Skeletal muscle satellite cell (primary cell): ENCODE measurements around the gene NCS1.

ENCODE experiments used
- H3K27me3 ChIP-seq: 2 replicates; pipeline ENCODE4 v1.7.0; 2013; ENCODE audit warnings: low read length; ENCODE audit not compliant: control insufficient read depth, insufficient read depth
- H3K36me3 ChIP-seq: 2 replicates; pipeline ENCODE4 v1.7.0; 2013; ENCODE audit warnings: mild to moderate bottlenecking, control low read depth, low read length; ENCODE audit not compliant: insufficient read depth
- H3K4me1 ChIP-seq: 2 replicates; pipeline ENCODE4 v1.7.0; 2013; ENCODE audit warnings: low read length; ENCODE audit not compliant: control insufficient read depth, insufficient read depth
- H3K4me2 ChIP-seq: 2 replicates; pipeline ENCODE4 v1.7.0; 2013; ENCODE audit warnings: mild to moderate bottlenecking, low read length
- H3K4me3 ChIP-seq: 2 replicates; pipeline ENCODE4 v1.7.0; 2013; ENCODE audit warnings: low read length
- H3K9ac ChIP-seq: 2 replicates; pipeline ENCODE4 v1.7.0; 2013; ENCODE audit warnings: mild to moderate bottlenecking, low read depth, low read length, moderate library complexity
- H3K9me3 ChIP-seq: replicated peaks from 2 replicates; pipeline ENCODE4 v1.7.0; 2013; ENCODE audit warnings: mild to moderate bottlenecking, control low read depth, low read length

The NCS1 gene

GRCh38 chr9:130263601-130264413 is 91.6 kb downstream of the NCS1 start:
- Histone ChIP-seq H3K4me1 (peaks cover 16% of the 10 kb centered on the region), H3K4me2 (no peak overlapping the region), H3K27me3 (peaks cover 97% of the 10 kb centered on the region), H3K9ac (no peak overlapping the region), H3K9me3 (no peaks in the 10 kb centered on the region), H3K4me3 (no peak overlapping the region), H3K36me3 (no peaks in the 10 kb centered on the region)

- peaks cover 16% of the 10 kb centered on the region for H3K4me1 ChIP-seq
- H3K4me3 ChIP-seq, result no peak overlapping the region
- no peaks in the 10 kb centered on the region for H3K36me3 ChIP-seq
- H3K9me3 ChIP-seq, result no peaks in the 10 kb centered on the region
- no peak overlapping the region for H3K9ac ChIP-seq
- H3K4me2 ChIP-seq, result no peak overlapping the region
- peaks cover 95% of the 10 kb centered on the region for H3K27me3 ChIP-seq
Measured at GRCh38 chr9:130264414-130265350, 92.5 kb downstream of the NCS1 start.

GRCh38 chr9:130265431-130266235 is 93.4 kb downstream of the NCS1 start, which contains the start of gene HMCN2:
Gene HMCN2 (plus strand): TSS chr9:130265760. CDS start chr9:130265879, 119 bp downstream.
- H3K9ac ChIP-seq, result no peak within 1 kb of the TSS
- H3K36me3 ChIP-seq, result no peaks in the 10 kb centered on the region
- peak within 1 kb of the TSS; percentile 39 for H3K4me2 ChIP-seq
- H3K4me1 ChIP-seq, result peaks cover 16% of the 10 kb centered on the region
- peaks cover 93% of the 10 kb centered on the region for H3K27me3 ChIP-seq
- no peaks in the 10 kb centered on the region for H3K9me3 ChIP-seq
- H3K4me3 ChIP-seq, result no peak within 1 kb of the TSS

GRCh38 chr9:130266236-130267098 is 94.3 kb downstream of the NCS1 start:
- H3K36me3 ChIP-seq, result no peaks in the 10 kb centered on the region
- H3K4me1 ChIP-seq, result peaks cover 16% of the 10 kb centered on the region
- no peak overlapping the region for H3K4me2 ChIP-seq
- no peak overlapping the region for H3K4me3 ChIP-seq
- no peaks in the 10 kb centered on the region for H3K9me3 ChIP-seq
- H3K27me3 ChIP-seq, result peaks cover 93% of the 10 kb centered on the region
- no peak overlapping the region for H3K9ac ChIP-seq

- Histone ChIP-seq H3K9ac (no peak overlapping the region), H3K4me1 (peaks cover 16% of the 10 kb centered on the region), H3K36me3 (no peaks in the 10 kb centered on the region), H3K4me2 (no peak overlapping the region), H3K27me3 (peaks cover 90% of the 10 kb centered on the region), H3K4me3 (no peak overlapping the region), H3K9me3 (no peaks in the 10 kb centered on the region)
Measured at GRCh38 chr9:130267930-130268329, 95.7 kb downstream of the NCS1 start.

GRCh38 chr9:130268521-130269211 is 96.5 kb downstream of the NCS1 start:
- no peak overlapping the region for H3K4me3 ChIP-seq
- H3K9ac ChIP-seq, result no peak overlapping the region
- H3K4me2 ChIP-seq, result no peak overlapping the region
- no peaks in the 10 kb centered on the region for H3K36me3 ChIP-seq
- peaks cover 13% of the 10 kb centered on the region for H3K4me1 ChIP-seq
- H3K27me3 ChIP-seq, result peaks cover 88% of the 10 kb centered on the region
- H3K9me3 ChIP-seq, result no peaks in the 10 kb centered on the region

GRCh38 chr9:130271473-130271872 is 99.3 kb downstream of the NCS1 start:
- no peak overlapping the region for H3K4me2 ChIP-seq
- H3K9me3 ChIP-seq, result no peaks in the 10 kb centered on the region
- H3K4me1 ChIP-seq, result no peaks in the 10 kb centered on the region
- H3K27me3 ChIP-seq, result peaks cover 79% of the 10 kb centered on the region
- no peak overlapping the region for H3K9ac ChIP-seq
- H3K4me3 ChIP-seq, result no peak overlapping the region
- H3K36me3 ChIP-seq, result no peaks in the 10 kb centered on the region

GRCh38 chr9:130275156-130275555 is 103.0 kb downstream of the NCS1 start:
- Histone ChIP-seq H3K9ac (no peak overlapping the region), H3K36me3 (no peaks in the 10 kb centered on the region), H3K4me2 (no peak overlapping the region), H3K4me3 (no peak overlapping the region), H3K9me3 (no peaks in the 10 kb centered on the region), H3K27me3 (peaks cover 60% of the 10 kb centered on the region), H3K4me1 (no peaks in the 10 kb centered on the region)

- H3K9me3 ChIP-seq, result no peaks in the 10 kb centered on the region
- H3K4me3 ChIP-seq, result no peak overlapping the region
- no peaks in the 10 kb centered on the region for H3K4me1 ChIP-seq
- H3K36me3 ChIP-seq, result no peaks in the 10 kb centered on the region
- no peak overlapping the region for H3K9ac ChIP-seq
- H3K4me2 ChIP-seq, result no peak overlapping the region
- H3K27me3 ChIP-seq, result peaks cover 60% of the 10 kb centered on the region
Measured at GRCh38 chr9:130276121-130276520, 103.9 kb downstream of the NCS1 start.

- no peaks in the 10 kb centered on the region for H3K36me3 ChIP-seq
Measured at GRCh38 chr9:130276955-130277354, 104.8 kb downstream of the NCS1 start.

More at GRCh38 chr9:130276955-130277354, 104.8 kb downstream of the NCS1 start:
- Histone ChIP-seq H3K27me3 (peaks cover 59% of the 10 kb centered on the region), H3K9me3 (no peaks in the 10 kb centered on the region), H3K4me3 (no peak overlapping the region), H3K4me2 (no peak overlapping the region), H3K4me1 (no peaks in the 10 kb centered on the region), H3K9ac (no peak overlapping the region)
